NCI-H2227 treated with DMSO at 0.1 percent for 48 hours (cell line): ENCODE measurements around the gene ST6GALNAC3.

Experiments
- DNase-seq: peaks from one replicate; lab custom pipeline; 2025; lab: John Stamatoyannopoulos, UW

The ST6GALNAC3 gene

GRCh38 chr1:76433526-76433925 lies 359.0 kb downstream of the ST6GALNAC3 start:
- no peak for DNase-seq

DNA sequence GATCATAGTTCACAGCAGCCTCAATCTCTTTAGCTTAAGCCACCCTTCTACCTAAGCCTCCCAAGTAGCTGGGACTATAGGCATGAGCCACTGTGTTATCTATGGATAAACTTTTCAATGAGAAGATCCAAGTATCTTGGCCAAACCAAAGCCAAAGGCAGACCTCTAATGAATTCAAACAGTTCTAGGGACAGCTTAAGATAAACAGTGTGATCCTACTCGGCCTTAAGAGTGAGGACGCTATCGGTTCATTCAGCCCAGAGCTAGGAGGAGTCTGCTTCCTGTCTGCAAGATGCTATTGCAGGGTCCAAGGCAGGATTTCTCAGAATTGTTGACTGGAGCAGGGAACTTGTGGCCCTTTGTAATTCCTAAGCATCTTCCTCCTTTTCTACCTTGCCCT lies 368.7 kb downstream of the ST6GALNAC3 start:
- DNase-seq = no peak

DNA sequence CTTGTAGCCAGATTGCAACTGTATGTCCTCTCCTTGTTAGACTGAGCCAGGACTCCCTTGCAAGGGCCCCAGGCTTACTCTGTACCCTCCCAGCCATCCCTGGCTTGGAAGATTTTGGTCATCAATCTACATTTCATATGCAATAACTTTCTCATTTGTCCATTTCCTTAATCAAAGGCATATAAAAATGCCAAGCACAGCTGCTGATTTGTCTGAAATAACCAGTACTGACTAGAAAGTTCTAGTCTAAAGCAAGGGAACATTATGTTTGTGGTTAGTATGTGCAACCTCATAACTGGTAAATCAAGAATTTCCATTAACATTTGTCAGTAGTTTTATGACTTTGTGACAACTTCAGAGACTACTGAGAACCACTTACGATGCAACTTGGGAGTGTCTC lies 370.2 kb downstream of the ST6GALNAC3 start:
- no peak for DNase-seq

DNA sequence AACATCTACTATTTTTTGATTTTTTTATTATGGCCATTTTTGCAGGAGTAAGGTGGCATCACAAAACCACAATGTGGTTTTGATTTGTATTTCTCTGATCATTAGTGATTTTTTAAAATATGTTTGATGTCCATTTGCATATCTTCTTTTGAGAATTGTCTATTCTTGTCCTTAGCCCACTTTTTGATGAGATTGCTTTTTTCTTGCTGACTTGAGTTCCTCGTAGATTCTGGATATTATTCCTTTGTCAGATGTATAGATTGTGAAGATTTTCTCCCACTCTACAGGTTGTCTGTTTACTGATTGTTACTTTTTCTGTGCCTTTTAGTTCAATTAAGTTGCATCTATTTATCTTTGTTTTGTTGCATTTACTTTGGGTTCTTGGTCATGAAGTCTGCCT lies 375.7 kb downstream of the ST6GALNAC3 start:
- DNase-seq = no peak

DNA sequence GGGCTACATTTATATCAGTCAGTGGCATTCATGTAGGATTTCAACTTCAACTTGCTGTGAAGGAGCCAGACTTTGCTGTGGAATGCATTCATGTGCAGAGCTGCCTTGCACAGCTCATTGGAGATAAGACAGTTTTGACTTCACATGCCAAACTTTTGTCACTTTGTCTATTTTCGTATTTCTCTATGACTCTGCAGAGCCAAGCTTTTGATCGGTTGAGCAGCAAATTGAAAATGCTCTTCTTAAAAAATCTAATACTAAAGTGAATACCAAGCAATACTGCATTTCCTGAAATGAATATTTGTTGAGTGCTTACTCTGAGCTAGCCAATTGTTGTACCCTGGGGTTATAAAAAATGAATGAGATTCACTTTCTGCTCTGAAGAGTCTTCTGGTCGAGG lies 388.7 kb downstream of the ST6GALNAC3 start:
- DNase-seq = no peak

DNA sequence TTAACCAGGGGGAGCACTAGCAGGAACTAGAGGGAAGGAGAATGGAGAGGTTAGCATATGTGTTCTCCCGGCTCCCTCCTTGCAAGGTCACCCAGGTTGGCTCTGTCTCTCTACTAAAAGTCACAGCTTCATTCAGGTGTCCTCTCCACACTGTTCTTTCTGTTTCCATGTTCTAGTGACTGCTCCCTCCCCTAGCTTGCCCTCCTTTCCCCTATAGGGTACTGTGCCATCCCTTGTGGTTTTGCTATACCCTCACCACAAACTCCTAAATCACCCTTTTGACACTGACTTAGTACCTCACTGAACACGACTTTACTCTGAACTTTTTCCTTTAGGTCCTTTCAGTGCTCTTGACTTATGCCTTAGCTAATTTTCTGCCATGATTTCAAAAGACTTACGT lies 389.3 kb downstream of the ST6GALNAC3 start:
- DNase-seq = no peak

DNA sequence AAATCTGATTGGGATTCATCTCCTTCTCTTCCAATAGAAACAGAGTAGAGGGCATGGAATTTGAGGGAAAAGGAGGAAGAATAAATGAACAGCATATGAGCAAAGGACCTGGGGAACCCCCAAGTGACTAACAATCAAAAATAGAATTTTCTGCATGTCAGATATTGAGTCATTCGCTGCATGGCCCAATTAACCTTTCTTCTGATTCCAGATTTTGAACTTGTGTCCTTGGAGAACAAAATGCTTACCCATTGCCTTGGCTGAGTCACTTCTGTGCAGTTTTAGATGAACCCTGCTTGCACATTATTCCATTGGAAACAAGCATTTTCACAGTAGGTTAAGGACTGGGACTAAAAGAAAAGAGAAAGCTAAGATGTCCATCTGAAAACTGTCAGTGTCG lies 390.5 kb downstream of the ST6GALNAC3 start:
- DNase-seq = no peak

DNA sequence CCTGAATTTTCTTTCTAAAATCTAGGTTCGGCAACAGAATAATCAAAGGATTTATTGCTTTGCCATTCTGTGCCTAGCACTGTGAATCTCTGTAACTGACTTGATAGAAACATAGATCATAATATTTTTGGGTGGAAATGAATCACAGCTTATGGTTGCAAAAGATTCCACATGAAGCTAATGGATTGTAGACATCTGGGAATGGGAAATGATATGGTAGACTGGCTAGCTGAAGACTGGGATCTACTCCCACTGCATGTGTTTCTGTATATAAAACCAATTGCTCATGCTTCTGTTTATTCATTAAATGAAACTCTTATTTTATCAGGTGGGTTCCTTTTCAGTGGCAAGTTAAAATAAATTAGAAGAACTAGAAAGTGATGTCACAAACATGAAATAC lies 395.6 kb downstream of the ST6GALNAC3 start:
- DNase-seq = no peak

GRCh38 chr1:76471536-76471935 lies 397.0 kb downstream of the ST6GALNAC3 start:
- DNase-seq = no peak

GRCh38 chr1:76473591-76473990 lies 399.0 kb downstream of the ST6GALNAC3 start:
- DNase-seq = no peak

DNA sequence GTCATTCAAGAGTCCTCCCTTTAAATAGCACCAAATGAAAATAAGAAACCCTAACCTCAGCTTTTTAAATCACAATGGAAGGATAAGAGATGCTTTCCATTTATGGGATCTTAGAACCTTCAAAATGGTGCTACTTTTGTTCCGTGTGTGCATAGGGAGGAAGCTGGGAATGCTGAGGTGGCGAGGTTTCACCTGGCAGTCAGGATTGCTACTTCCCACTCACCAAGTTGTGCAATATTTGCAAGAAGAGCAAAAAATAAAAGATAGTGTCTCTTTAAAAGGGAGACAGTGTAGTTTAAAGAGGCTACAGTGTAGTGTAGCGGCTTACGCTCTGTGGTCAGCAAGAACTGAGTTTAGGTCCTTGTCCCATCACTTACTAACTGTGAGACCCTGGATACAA lies 400.4 kb downstream of the ST6GALNAC3 start:
- DNase-seq = no peak

- no peak for DNase-seq
Measured at GRCh38 chr1:76477156-76477555, 402.6 kb downstream of the ST6GALNAC3 start.

- DNase-seq = no peak
Measured at GRCh38 chr1:76480827-76481226, 406.3 kb downstream of the ST6GALNAC3 start.

GRCh38 chr1:76481672-76482071 lies 407.1 kb downstream of the ST6GALNAC3 start:
- no peak for DNase-seq

GRCh38 chr1:76482272-76482671 lies 407.7 kb downstream of the ST6GALNAC3 start:
- DNase-seq = no peak

DNA sequence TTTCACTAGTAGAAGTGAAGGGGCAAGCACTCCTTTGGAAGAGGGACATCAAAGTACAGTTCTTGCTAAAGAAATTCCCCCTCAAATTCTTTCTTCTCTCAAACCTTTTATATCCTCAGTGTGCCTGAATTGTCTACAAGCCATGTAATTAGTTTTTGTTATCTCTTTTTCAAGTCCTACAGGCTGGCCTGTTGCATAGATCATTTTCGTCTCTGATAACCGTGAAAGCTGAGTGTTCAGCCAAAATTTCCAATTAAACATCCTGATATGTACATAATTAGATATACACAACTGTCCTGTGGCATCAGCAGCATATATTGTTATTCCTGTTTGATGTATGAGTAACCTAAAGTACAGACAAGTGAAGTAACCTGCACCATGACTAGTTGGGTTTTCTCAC lies 417.2 kb downstream of the ST6GALNAC3 start:
- no peak for DNase-seq

DNA sequence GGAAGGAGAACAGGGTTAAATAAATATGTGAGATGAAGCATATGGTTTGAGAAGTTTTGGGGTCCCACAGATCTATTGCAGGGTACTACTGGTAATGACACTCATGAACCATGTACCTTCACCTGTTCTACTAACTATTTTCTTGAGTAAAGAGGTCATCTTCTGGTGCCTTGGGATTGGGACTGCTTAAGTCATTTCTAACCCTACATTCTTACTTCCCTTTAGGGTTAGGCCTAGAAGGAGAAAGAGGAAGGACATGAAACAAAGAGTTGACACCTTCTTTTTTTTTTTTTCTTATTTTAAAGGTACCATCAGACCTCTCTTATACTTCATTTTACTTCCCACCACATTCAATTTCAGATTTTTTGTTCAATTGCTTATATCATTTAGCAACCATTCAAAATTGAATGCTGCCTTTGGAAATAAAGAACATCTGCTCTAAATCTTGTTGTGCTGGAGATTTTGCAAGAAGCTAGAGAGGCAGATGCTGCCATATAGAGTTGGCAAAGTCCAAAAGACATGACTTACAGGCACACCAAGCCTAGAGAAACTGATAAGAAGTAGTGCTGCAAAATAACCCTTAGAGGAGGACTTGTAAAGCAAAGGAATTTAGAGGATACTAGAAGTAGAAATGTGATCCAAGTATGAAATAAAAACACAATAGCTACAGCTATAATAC lies 418.3 kb downstream of the ST6GALNAC3 start:
- no peak for DNase-seq

GRCh38 chr1:76494807-76495206 lies 420.3 kb downstream of the ST6GALNAC3 start:
- no peak for DNase-seq

GRCh38 chr1:76496871-76497270 lies 422.3 kb downstream of the ST6GALNAC3 start:
- no peak for DNase-seq

DNA sequence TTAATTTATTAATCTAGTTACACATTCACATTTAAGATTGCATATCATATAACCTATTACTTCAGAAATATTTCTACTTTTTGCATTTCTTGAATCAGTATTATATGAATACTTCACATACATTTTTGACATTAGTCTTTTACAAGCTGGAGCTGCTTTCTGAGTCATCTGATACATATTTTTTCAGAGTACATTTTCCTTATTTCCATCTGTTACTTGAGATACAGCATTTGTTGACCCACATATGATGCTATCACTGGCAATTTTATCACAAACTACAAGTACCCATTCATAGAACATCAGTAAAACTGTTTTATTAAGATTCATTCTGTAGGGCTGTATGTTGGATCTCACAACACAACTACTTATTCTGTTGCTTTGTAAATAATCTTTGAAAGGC lies 425.6 kb downstream of the ST6GALNAC3 start:
- DNase-seq = no peak

GRCh38 chr1:76501136-76501535 lies 426.6 kb downstream of the ST6GALNAC3 start:
- DNase-seq = no peak

DNA sequence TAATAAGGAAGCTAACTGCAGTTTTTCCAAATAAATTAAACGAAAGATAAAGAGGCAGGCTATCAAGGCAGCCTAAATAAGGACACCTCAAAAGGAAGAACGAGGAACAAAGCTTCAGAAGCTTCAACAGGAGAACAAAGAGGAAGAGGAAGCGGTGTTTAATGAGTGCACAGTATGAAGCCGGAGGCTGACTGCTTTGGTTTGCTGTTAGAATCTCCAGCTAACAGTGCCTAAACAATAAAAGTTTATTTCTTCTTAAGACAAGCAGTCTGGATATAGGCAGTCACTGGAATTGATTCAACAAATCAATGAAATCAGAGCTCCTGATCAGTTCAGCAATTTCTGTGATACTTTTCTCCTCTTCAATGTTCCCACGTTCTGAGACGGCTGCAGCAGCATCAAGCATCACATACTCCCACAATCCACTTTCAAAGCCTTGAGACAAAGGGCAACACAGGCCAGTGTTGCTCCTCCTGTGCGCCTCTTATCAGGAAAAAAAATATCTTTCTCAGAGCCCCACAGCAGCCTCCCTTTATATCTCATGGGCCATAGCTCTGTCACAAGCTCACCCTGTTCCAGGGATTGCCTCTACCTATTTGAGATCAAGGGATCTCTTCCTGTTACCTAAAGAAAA lies 427.2 kb downstream of the ST6GALNAC3 start:
- DNase-seq = no peak

GRCh38 chr1:76503100-76503499 lies 428.6 kb downstream of the ST6GALNAC3 start:
- DNase-seq = no peak

DNA sequence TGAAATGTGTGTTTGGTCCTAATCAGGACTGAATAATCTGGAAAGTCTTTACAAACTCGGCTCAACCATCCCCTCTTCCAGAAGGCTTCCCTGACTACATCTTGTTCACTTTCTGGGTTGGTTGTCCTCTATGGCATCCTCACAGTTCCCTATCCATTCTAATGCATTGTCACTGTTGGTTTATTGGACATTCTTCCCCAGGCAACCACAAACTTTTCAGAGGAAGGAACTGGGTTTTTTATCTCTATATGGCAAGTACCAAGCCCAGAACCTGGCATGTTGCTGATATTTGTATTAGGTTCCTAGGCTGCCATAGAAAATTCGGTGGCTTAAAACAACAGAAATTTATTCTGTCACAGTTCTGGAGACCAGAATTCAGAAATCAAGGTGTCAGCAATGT lies 429.2 kb downstream of the ST6GALNAC3 start:
- DNase-seq = no peak
